GM18907 (cell line): ENCODE data around the gene DYRK2.
"Not testable (repeated sequence)": the region's sequence is repeated elsewhere in the genome, so short reads cannot be mapped to it uniquely, and the experiment has no call there.

Source experiments
- ATAC-seq: cut with Tn5 transposase; IDR thresholded peaks from one replicate; pipeline ENCODE4 v1.9.1; 2021; ENCODE audit warnings: mild to moderate bottlenecking, moderate library complexity; ENCODE audit not compliant: unreplicated experiment

The DYRK2 gene

GRCh38 chr12:67669934-67670631 is 21.5 kb downstream of the DYRK2 start:
- ATAC-seq = no peak

- no peak for ATAC-seq
Measured at GRCh38 chr12:67671419-67671818, 22.9 kb downstream of the DYRK2 start.

GRCh38 chr12:67671892-67672291 is 23.3 kb downstream of the DYRK2 start:
- no peak for ATAC-seq

- ATAC-seq = not testable (repeated sequence)
Measured at GRCh38 chr12:67672507-67672906, 24.0 kb downstream of the DYRK2 start.

GRCh38 chr12:67673509-67673908 is 25.0 kb downstream of the DYRK2 start:
- ATAC-seq = not testable (repeated sequence)

GRCh38 chr12:67674417-67674816 is 25.9 kb downstream of the DYRK2 start:
- no peak for ATAC-seq

- ATAC-seq = no peak
Measured at GRCh38 chr12:67676624-67677023, 28.1 kb downstream of the DYRK2 start.

GRCh38 chr12:67677166-67677565 is 28.6 kb downstream of the DYRK2 start:
- no peak for ATAC-seq

GRCh38 chr12:67681105-67681778 is 32.7 kb downstream of the DYRK2 start:
- ATAC-seq = no peak

GRCh38 chr12:67681941-67682620 is 33.5 kb downstream of the DYRK2 start:
- ATAC-seq = no peak

GRCh38 chr12:67689385-67689784 is 40.8 kb downstream of the DYRK2 start:
- no peak for ATAC-seq

GRCh38 chr12:67690656-67691055 is 42.1 kb downstream of the DYRK2 start:
- no peak for ATAC-seq

GRCh38 chr12:67691220-67691619 is 42.7 kb downstream of the DYRK2 start:
- no peak for ATAC-seq

- no peak for ATAC-seq
Measured at GRCh38 chr12:67692135-67692534, 43.6 kb downstream of the DYRK2 start.

- peak; percentile 80 for ATAC-seq
Measured at GRCh38 chr12:67692966-67693365, 44.4 kb downstream of the DYRK2 start.

GRCh38 chr12:67693894-67694293 is 45.3 kb downstream of the DYRK2 start:
- no peak for ATAC-seq

GRCh38 chr12:67694306-67694900 is 45.9 kb downstream of the DYRK2 start:
- no peak for ATAC-seq

- ATAC-seq = no peak
Measured at GRCh38 chr12:67695974-67696373, 47.4 kb downstream of the DYRK2 start.

GRCh38 chr12:67697443-67697842 is 48.9 kb downstream of the DYRK2 start:
- ATAC-seq = no peak

- no peak for ATAC-seq
Measured at GRCh38 chr12:67697967-67698366, 49.4 kb downstream of the DYRK2 start.
